HUDEP-2 (cell line): Measurements from ENCODE around the gene CERS4.
A peak's percentile ranks its signal among the peaks of the same experiment; 100 is the strongest.
"Not testable (repeated sequence)": the region's sequence is repeated elsewhere in the genome, so short reads cannot be mapped to it uniquely, and the experiment has no call there.

Source experiments
- DNase-seq, 76 experiments: peaks; one replicate each; lab custom pipeline; 2025; ENCODE audit not compliant: unreplicated experiment in 76 of 76; lab: John Stamatoyannopoulos, UW

CERS4 gene

GRCh38 chr19:8209462-8210378, 550 bp downstream of the CERS4 start:
- DNase-seq, result peak in 6 of 76 experiments; percentile 9 to 49 (median 36)

GRCh38 chr19:8210421-8211101, 1.4 kb downstream of the CERS4 start:
- DNase-seq, result no peak

GRCh38 chr19:8212212-8212611, 3.0 kb downstream of the CERS4 start:
- peak in 1 of 76 experiments; percentile 3 for DNase-seq

GRCh38 chr19:8212916-8213315, 3.7 kb downstream of the CERS4 start:
- no peak for DNase-seq

- no peak for DNase-seq
These were observed 4.9 kb downstream of the CERS4 start for GRCh38 chr19:8213827-8214672.

GRCh38 chr19:8214802-8215201, 5.6 kb downstream of the CERS4 start:
- DNase-seq, result no peak

- DNase-seq, result no peak
These were observed 6.6 kb downstream of the CERS4 start for GRCh38 chr19:8215783-8216182.

- no peak for DNase-seq
These were observed 7.2 kb downstream of the CERS4 start for GRCh38 chr19:8216357-8216756.

GRCh38 chr19:8218127-8218526, 9.0 kb downstream of the CERS4 start:
- not testable (repeated sequence) for DNase-seq

GRCh38 chr19:8220481-8220880, 11.3 kb downstream of the CERS4 start:
- no peak for DNase-seq

- no peak for DNase-seq
These were observed 12.0 kb downstream of the CERS4 start for GRCh38 chr19:8221161-8221560.

GRCh38 chr19:8223442-8223841, 14.3 kb downstream of the CERS4 start:
- not testable (repeated sequence) for DNase-seq

- DNase-seq, result peak in 1 of 76 experiments; percentile 23
These were observed 15.4 kb downstream of the CERS4 start for GRCh38 chr19:8224394-8225145.

GRCh38 chr19:8231073-8231604, 22.0 kb downstream of the CERS4 start:
- DNase-seq, result no peak

GRCh38 chr19:8233370-8233769, 24.2 kb downstream of the CERS4 start:
- no peak for DNase-seq

- DNase-seq, result no peak
These were observed 27.9 kb downstream of the CERS4 start for GRCh38 chr19:8237026-8237425.

GRCh38 chr19:8238251-8238650, 29.1 kb downstream of the CERS4 start:
- DNase-seq, result no peak

GRCh38 chr19:8239528-8240273, 30.5 kb downstream of the CERS4 start:
- no peak for DNase-seq
